GM21381 (cell line): ENCODE measurements around the gene ZNF597.

Experiments
- ATAC-seq: cut with Tn5 transposase; IDR thresholded peaks from one replicate; pipeline ENCODE4 v1.9.1; 2021; ENCODE audit warnings: mild to moderate bottlenecking, moderate library complexity; ENCODE audit not compliant: unreplicated experiment

ZNF597 gene

GRCh38 chr16:3443108-3444031, at the start of gene ZNF597, which contains the start of gene NAA60:
Gene ZNF597, minus strand, starts transcription at chr16:3443504. Its CDS starts 351 bp downstream, at chr16:3443153.
Gene NAA60, plus strand, starts transcription at chr16:3443680. Its CDS starts 32,548 bp downstream, at chr16:3476228.
- ATAC-seq: peak; percentile 93

- no peak for ATAC-seq
Observed at GRCh38 chr16:3492356-3492755, 49.1 kb upstream of the ZNF597 start.

GRCh38 chr16:3490911-3491629, 47.8 kb upstream of the ZNF597 start:
- ATAC-seq: no peak

- ATAC-seq: no peak
Observed at GRCh38 chr16:3488801-3489200, 45.5 kb upstream of the ZNF597 start.

- ATAC-seq: no peak
Observed at GRCh38 chr16:3487521-3488410, 44.5 kb upstream of the ZNF597 start.

GRCh38 chr16:3486506-3487215, 43.4 kb upstream of the ZNF597 start:
- no peak for ATAC-seq

GRCh38 chr16:3485821-3486505, 42.7 kb upstream of the ZNF597 start:
- ATAC-seq: no peak

GRCh38 chr16:3485097-3485745, 41.9 kb upstream of the ZNF597 start:
- ATAC-seq: no peak

GRCh38 chr16:3484318-3485096, 41.2 kb upstream of the ZNF597 start:
- no peak for ATAC-seq

GRCh38 chr16:3482659-3483241, 39.4 kb upstream of the ZNF597 start:
- no peak for ATAC-seq

GRCh38 chr16:3481696-3482658, 38.7 kb upstream of the ZNF597 start:
- ATAC-seq: no peak

GRCh38 chr16:3480901-3481695, 37.8 kb upstream of the ZNF597 start:
- no peak for ATAC-seq

GRCh38 chr16:3479654-3480216, 36.4 kb upstream of the ZNF597 start:
- ATAC-seq: no peak

- ATAC-seq: no peak
Observed at GRCh38 chr16:3478242-3478925, 35.1 kb upstream of the ZNF597 start.

- no peak for ATAC-seq
Observed at GRCh38 chr16:3476409-3476808, 33.1 kb upstream of the ZNF597 start.
